GM21717 (cell line): Measurements from ENCODE around the gene CCDC157.
"Not testable (repeated sequence)": the region's sequence is repeated elsewhere in the genome, so short reads cannot be mapped to it uniquely, and the experiment has no call there.

Experiments used
- ATAC-seq: cut with Tn5 transposase; IDR thresholded peaks from one replicate; pipeline ENCODE4 v1.9.1; 2021; ENCODE audit warnings: mild to moderate bottlenecking, moderate library complexity; ENCODE audit not compliant: unreplicated experiment

The CCDC157 gene

DNA sequence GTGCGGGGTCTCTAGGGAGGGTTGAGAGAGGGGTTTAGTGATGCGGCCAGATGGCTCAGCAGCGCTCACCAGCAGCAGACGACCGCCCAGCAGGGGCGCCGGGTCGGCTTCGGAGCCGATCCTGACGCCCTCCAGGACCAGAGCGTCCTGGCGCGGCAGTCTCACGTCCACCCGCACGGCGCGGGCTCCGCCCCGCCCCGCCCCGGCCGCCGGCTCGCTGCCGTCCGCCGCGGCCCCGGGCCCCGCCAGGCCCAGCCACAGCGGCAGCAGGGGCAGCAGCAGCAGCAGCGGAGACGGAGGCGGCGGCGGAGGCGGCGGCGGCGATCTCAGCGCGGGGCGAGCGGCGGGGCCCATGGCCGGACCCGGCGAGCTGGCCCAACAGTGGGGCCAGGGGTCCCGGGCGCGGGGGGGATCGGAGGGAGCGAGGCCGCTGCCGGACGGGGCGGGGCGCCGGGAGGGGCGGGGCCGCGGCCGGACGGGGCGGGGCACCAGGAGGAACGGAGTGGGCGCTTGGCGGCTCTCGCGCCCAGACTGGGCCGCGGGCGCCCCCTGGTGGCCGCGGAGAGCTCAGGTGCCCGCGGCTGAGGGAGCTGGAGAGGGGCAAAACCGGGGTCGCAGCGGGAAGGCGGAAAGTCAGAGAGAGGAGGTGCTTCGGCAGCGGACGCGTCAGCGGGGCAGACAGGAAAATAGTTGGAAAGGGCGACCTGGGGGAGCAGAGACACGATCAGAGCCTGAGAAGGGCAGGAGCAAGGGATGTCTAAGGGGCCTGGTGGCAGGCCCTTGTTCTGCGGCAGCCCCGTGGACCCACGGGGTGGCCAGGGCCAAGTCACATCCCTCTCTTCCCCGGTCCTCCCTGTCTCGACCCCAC lies 30.4 kb downstream of the CCDC157 start, which contains the start of gene RNF215:
RNF215 (minus strand) TSS at position 452 of the 868 bp plus-strand sequence; CDS start at position 354, 98 bp downstream.
- ATAC-seq, result peak; percentile 55

DNA sequence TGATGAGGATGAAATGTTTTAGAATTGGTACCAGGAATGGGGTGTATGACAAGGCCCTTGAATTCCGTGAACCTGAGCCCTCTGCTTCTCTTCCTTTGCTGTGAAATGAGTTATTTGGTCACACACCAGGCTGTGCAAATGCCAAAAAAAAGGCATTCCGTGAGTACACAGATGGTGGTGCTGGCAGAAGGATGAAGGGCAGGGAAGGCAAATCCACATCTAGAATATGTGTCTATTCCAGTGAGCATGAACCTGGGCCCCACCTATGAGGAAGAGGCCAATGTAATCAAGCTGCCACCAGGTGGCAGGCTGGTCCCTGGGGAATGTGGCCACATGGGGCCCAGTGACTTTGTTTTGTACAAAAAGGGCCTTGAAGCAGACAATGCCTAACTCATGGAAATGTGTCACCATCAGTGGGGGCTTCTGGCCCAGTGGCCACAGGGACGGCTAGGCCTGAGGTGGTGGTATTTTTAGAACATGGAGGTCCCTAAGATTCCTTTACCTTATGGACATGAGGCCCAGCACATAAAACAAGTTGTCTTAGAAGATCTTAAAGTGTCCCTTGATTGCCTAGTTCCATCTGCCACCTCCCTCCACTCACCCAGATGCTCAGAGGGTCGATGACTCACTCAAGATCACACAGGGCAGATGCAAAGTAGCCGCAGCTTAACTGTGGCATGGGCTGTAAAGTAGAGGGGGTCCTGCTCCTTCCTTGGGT lies 34.3 kb downstream of the CCDC157 start:
- no peak for ATAC-seq

DNA sequence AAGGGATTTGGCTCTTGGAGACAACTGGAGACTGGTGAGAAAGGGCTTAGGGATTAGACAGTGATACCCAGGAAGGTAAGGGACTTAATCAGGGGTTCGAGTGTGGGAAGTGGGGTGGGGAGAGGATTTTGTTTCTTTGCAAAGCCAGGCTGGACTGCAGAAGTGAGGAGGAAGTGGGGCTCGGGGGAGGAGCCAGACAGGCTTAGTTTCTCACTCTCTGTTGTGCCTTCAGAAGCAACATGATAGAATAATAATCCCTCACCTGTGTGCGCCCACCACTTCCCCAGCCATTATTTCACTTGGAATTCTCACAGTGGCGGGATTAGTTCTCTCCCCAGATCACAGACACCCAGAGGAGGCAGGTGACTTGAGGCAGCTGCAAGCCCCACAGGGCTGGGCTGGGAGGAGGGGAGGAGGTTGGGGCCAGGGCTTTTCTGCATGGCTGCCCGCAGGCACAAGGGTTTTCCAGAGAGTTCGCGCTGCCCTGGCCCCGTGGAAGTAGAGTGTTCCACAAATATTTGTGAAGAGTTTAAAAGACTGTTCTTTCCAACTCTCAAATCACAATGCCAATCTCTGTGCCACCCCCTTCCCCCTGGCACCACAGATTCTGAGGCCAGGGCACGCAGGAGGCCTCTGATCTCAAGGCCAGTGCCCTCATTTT lies 36.0 kb downstream of the CCDC157 start:
- ATAC-seq, result no peak

DNA sequence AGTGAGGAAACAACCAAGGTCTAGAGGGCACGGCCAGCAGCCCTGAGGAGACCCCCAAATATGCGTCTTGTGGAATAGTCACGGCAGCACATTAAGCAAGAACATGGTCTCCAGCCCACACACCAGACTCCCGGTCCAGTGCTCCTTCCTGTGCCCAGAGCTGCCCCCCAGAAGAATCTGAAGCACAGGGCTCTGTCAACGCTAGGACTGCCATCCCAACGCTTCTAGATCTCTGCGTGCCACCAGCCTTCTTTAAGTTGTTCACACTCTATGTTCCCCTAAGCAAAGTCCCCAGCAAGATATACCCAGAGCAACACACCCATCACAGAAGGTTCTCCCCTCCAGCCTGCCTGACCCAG lies 36.5 kb downstream of the CCDC157 start:
- no peak for ATAC-seq

DNA sequence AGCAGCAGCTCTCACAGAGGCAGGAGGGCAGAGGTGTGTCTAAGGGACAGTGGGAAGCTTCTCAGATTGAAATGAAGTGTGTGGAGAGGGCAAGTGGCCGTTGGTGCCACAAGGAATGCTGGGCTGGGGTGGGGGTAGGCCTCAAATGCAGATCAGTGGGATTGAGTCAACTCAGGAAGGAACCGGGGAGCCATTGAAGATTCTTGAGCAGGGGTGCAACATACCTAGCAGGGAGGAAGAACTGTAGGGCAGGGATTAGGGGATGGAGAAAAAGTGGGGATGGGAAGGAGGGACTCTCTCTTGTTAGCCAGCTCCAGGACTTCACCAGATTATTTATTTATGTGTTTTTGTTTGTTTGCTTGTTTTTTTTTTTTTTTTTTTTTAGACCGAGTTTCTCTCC lies 37.1 kb downstream of the CCDC157 start:
- no peak for ATAC-seq

DNA sequence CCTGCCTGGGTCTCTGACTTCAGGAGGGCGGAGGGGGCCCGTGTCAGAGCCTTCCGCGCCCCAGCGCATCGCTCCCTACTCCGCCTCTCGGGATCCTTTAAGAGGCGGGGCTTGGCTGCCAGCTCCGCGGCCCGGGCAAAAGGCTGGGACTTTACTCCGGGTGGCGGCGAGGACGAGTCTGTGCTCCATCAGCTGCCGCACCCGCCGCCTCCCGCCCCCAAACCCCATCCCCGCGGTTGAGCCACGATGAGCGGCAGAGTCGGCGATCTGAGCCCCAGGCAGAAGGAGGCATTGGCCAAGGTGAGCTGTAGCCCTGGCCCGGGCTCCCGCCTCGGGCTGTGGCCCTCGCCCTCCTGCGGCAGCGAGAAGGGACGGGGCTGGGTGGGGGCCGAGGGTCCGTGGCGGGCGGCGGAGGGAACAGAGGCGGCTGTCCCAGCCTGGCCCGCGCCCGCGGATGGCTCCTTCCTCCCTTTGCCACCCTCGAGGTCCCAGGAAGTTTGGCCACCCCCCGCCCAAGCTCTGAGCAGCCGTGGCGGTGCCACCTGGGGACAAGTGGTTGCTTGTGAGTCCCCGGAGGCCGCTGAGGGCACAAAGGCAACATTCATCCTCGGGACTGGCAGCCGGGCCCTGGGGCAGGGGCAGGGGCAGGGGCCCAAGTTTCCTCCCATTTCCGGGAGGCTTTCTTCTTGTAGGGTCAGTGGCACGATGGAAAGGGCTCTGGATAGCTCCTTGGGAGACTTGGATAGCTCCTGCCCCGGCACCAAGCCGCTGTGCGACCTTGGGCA lies 40.3 kb downstream of the CCDC157 start, which contains the start of gene SEC14L2:
SEC14L2 (plus strand) TSS at position 148 of the 785 bp plus-strand sequence; CDS start at position 247, 99 bp downstream.
- peak; percentile 63 for ATAC-seq

DNA sequence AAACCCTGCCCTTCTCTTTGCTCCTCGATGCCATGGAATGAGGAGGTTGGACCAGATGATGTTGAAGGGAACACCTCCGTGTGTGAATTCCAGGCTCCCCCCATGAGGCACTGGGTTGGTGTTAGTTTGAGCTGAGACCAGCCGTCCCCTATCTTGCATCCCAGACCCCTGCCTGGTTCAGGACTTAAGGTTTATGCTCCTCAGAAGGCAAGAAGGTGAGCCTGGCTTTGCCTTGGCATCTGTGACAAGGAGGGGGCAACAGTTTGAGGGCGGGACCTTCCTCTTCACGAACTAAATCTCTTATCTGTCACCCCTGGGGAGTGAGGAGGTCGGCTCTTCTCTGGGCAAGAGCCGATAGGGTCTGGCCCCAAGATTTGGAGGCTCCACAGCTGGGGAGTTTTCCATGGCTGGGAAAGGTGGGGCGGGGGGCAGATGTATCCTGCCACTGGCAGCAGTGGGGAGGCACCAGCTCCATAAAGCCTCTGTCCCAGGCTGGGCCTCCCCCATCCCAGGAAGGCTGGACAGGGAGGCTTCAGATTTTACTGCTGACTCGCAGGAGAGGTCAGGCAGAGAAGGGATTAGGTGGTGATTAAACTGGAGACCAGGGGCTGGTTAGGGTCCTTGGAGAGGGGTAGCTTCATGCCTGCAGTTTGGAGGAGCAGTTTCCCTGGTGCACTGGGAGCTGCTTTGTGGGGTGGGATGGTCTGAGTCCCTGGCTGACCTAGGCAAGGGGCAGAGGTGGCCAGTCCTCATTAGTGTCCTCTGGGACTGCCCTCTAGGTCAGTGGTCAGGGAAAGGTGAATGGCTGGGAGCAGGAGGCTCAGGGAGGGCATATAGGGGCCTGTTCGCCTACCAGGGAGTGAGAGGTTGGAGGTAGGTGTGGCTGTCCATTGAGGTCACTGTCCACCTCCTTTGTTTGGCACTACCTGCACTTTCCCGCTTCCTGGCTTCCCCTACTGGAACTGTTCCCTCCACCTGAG lies 41.1 kb downstream of the CCDC157 start:
- ATAC-seq, result no peak

DNA sequence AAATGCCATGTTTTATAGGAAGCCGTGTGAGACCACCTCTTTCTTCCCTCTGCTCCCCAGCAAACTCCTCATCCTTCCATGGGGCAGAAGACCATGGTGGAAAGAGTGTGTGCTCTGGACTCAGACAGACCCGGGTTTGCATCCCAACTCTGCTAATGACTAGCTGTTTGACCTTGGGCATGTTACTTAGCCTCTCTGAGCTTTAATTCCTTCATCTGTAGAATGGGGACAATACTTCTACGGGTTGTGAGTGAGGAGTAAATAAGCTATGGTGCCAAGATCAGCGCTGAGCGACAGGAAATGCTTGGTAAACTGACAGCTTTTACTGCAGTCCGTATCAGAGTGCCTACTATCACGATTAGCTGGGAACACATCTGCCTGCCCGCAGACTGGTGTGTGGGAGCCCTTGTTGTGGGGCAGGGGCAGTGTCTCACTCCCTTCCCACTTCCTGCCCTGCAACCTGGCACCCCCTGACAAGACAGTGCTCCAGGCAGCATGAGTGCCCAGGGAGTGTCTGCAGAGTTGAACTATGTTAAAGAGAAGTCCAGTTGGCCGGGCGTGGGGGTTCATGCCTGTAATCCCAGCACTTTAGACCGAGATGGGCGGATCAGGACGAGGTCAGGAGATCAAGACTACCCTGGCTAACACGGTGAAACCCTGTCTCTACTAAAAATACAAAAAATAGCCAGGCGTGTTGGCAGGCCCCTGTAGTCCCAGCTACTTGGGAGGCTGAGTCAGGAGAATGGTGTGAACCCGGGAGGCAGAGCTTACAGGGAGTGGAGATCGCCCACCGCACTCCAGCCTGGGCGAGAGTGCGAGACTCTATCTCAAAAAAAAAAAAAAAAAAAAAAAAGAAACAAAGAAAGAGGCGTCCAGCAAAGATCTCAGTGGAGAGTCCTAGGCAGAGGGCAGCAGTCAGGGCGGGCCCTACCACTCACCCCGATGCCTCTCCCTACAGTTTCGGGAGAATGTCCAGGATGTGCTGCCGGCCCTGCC lies 42.2 kb downstream of the CCDC157 start:
- ATAC-seq, result no peak

DNA sequence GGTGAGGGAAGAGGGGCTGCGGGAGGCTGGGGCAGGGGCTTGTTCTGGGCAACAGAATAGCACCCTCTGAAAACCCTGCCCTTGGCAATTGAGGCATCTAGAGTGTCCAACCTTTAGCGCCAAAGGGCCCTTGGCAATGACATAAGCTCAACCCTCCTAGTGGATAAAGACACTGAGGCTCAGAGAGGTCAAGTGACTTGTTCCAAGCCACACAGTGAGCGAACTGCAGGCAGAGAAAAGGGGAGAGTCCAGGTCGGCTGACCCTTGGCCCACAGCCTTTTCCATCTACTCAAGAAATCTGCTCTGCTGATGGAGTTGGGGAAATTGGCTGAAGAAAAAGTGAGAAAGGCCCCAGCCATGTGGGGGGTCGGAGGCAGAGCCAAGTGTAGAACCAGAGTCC lies 42.9 kb downstream of the CCDC157 start:
- ATAC-seq, result no peak

DNA sequence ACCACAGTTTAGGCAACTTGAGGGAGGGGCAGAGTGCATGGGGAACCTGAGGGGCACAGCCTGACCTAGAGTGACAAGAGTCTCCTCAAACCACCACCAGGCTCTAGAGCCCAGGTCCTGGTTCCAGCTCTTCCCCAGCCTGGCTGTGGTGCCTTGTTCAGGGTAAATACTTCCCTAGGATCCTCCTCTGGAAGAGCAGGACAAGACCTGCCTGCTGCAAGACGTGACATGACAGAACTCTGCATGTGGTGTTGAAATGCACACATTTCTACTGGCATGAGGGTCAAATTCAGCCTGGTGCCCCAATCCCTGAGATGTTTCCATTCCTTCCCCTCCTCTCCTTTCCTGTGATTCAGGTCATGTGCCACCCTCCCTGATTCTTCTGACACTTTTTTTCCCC lies 43.4 kb downstream of the CCDC157 start:
- ATAC-seq, result no peak

DNA sequence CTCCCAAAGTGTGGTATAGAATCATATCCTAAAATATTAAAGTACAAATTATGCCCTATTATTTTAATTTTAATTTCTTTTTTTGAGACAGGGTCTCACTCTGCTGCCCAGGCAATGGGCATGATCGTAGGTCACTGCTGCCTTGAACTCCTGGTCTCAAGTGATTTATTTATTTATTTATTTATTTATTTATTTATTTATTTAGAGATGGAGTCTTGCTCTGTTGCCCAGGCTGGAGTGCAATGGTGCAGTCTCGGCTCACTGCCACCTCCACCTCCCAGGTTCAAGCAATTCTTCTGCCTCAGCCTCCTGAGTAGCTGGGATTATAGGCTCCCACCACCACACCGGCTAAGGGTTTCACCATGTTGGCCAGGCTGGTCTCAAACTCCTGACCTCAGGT lies 44.2 kb downstream of the CCDC157 start:
- not testable (repeated sequence) for ATAC-seq

DNA sequence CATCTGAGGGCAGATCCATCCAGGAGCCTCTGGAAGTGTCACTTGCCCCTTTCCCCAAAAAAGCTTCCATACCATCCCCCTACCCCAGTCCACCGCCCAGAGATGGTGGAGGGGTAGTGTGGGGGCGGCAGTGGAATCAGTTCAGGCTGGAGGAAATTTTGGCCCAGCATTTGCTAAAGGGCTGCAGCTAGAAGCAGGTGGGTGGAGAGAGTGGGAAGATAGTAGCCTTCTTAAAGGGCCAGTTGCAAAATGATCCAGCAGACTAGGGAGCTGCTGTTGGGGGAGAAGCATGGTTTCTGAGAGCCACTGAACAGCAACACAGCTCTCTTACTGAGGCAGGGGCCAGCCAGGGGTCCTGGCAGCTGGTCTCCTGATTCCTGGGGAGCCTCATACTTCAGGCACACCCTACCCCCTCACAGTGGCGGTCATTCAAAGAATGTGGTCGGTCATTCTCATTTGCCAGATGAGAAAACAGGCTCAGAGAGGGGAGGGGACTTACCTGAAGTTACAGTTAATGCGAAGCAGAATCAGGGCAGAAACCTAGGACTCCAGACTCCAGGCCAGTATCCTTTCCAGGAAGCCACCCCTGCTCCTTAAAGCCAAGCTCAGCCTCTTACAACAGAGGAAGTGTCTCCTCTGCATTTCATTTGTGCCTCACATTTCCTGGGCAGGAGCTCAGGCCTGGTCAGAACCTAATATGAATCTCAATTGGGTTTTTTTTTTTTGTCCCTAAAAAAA lies 45.4 kb downstream of the CCDC157 start:
- no peak for ATAC-seq

DNA sequence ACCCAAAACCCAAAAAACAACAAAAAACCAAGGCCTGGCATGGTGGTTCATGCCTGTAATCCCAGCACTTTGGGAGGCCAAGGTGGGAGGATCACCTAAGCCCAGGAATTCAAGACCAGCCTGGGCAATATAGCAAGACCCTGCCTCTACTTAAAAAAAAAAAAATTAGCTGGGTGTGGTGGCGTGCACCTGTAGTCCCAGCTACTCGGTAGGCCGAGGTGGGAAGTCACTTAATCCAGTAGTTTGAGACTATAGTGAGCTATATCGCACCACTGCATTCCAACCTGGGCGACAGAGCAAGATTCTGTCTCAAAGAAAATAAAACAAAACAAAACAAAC lies 45.9 kb downstream of the CCDC157 start:
- ATAC-seq, result not testable (repeated sequence)

DNA sequence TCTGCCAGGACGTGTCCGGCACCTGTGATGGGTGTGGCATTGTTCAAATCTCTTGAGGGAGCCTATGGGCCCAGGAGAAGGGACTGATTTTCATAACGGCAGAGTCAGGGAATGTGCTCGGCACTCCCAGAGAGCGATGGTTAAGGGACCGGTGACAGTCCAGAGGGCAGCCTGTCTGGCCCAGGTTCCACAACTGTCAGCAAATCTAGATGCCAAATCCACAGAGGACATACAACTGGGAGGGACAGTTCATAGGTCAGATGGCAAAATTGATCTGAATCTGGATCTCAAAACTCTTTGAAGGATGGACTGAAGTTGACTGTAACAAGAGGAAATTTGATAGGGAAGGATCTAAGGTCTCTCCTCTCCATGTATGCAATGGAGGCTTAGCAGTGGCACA lies 47.5 kb downstream of the CCDC157 start:
- ATAC-seq, result no peak

DNA sequence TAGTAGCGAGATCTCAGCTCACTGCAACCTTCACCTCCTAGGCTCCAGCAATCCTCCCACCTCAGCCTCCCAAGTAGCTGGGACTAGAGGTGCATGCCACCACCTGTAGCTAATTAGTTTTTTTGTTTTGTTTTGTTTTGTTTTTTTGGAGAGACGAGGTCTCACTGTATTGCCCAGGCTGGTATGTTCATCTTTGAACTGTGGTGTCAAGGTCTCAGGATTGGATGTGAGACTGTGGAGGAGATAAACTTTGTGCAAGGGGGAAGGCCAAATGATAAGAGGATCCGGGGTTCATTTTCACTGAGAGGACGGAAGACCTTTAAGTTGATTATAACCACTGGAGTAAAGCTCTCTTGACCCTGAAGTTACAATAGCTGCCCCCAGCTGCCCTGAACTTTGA lies 48.9 kb downstream of the CCDC157 start:
- ATAC-seq, result no peak

DNA sequence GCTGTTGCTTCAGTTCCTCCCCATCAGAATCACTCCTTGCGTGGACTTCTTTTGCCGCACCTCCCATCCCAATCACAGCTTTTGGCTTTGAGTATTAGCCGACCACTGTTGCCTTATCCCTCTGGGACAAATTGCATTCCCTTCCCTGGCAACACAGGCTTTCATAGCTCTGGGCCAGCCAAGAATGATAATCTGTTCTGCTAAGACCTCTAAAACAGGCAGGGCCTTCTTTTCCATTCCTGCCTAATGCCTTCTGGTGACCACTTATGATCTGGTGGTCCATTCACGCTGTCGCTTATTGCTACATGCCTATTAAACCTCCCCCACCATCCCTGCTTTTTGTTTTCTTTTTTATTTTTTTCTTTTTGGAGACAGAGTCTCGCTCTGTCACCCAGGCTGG lies 49.6 kb downstream of the CCDC157 start:
- no peak for ATAC-seq

DNA sequence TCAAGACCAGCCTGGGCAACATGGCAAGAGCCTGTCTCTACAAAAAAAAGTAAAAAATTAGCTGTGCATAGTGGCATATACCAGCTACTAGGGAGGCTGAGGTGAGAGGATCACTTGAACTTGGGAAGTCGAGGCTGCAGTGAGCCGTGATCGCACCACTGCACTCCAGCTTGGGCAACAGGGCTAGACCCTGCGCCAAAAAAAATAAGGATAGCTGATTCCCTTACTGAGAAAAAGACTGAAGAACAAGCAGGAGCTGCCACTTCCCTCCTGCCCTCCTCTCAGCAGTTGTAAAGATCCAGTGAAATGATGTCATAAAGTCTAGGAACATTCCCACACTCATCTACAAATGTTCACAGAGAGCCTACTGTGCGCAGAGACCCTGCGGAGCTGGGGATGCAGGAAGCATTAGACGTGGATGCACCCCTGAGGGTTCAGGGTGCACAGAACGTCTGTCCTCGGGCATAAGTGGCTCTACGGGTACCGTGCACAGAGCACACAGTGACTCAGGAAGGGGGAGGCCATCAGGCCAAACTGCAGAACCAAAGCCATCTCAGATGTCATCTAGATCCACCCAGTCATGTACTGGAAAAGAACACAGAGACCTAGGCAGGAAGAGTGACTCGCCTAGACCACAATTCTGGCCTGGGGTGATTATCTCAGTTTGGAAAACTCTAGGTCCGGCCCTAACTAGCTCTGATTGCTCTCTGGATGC lies 51.7 kb downstream of the CCDC157 start:
- no peak for ATAC-seq
